HFFc6 (cell line): ENCODE results near the gene EPHA4. TPM values are rescaled to one million over a fixed set of nuclear protein-coding genes. Genes with fewer than 3 reads are reported as not detected.

Experiments used
- DNase-seq: peaks from one replicate; pipeline ENCODE4 v3.0.0-alpha.2; 2018
- H3K27ac Mint-ChIP-seq: 2 replicates; pipeline ENCODE4 v1.8.0; 2020; ENCODE audit warnings: mild to moderate bottlenecking, mixed read lengths
- H3K27me3 Mint-ChIP-seq: 2 replicates; pipeline ENCODE4 v1.8.0; 2021; ENCODE audit warnings: mild to moderate bottlenecking, moderate library complexity, mixed read lengths; ENCODE audit not compliant: insufficient read depth
- H3K36me3 Mint-ChIP-seq: 2 replicates; pipeline ENCODE4 v1.8.0; 2021; ENCODE audit warnings: low read depth, mixed read lengths
- H3K4me1 Mint-ChIP-seq: 2 replicates; pipeline ENCODE4 v1.8.0; 2020; ENCODE audit warnings: low read depth, mixed read lengths
- H3K4me3 Mint-ChIP-seq: 2 replicates; pipeline ENCODE4 v1.8.0; 2020; ENCODE audit warnings: mild to moderate bottlenecking, moderate library complexity, mixed read lengths
- H3K9me3 Mint-ChIP-seq: 2 replicates; pipeline ENCODE4 v1.8.0; 2020; ENCODE audit warnings: mild to moderate bottlenecking, mixed read lengths
- total RNA-seq, 6 experiments: library from RNA; stranded (reverse); fragmentation: NEBNext Ultra II Directional; extraction: Animal tissue kit (Norgen Biotek cat#: 25700); gene quantifications; 2 replicates in 1 of 6; 3 replicates in 5 of 6; pipeline ENCODE4 v1.2.3, GENCODE V29; 2021
- TF ChIP-seq, protein P1 (sequence below): fragments of 200-600 bp; sonication (generic); IDR thresholded peaks from 2 replicates; pipeline ENCODE4 v1.5.0; 2021; ENCODE audit warnings: antibody characterized with exemption, mild to moderate bottlenecking

EPHA4 gene
- total RNA-seq, 6 experiments from 2014 or later = 41.4 to 65.3 (median 51.9) TPM

DNA sequence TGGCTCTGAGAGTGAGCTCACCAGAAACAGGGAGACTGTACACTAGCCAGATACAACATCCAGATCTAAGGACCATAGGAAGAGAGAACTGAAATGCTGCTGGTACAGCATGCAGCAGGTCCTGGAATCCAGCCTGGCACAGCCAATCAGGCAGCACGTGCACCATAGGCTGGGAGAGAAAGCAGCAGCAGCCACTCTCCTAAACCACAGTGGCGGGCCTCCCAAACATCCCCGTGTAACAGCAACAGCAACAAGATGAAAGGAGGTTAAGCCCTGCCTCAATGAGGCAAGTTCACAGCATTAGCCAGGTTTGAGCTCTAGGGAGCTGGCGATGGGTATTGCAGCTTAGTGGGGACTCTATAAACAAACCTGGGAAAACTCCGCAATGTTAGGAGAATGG, 192.0 kb downstream of the EPHA4 start:
- TF ChIP-seq, protein P1, sequence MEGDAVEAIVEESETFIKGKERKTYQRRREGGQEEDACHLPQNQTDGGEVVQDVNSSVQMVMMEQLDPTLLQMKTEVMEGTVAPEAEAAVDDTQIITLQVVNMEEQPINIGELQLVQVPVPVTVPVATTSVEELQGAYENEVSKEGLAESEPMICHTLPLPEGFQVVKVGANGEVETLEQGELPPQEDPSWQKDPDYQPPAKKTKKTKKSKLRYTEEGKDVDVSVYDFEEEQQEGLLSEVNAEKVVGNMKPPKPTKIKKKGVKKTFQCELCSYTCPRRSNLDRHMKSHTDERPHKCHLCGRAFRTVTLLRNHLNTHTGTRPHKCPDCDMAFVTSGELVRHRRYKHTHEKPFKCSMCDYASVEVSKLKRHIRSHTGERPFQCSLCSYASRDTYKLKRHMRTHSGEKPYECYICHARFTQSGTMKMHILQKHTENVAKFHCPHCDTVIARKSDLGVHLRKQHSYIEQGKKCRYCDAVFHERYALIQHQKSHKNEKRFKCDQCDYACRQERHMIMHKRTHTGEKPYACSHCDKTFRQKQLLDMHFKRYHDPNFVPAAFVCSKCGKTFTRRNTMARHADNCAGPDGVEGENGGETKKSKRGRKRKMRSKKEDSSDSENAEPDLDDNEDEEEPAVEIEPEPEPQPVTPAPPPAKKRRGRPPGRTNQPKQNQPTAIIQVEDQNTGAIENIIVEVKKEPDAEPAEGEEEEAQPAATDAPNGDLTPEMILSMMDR = no peak
- H3K27ac Mint-ChIP-seq = no peak overlapping the region
- H3K4me3 Mint-ChIP-seq = no peak overlapping the region
- no peaks in the 10 kb centered on the region for H3K9me3 Mint-ChIP-seq
- H3K4me1 Mint-ChIP-seq = peaks cover 13% of the 10 kb centered on the region; the same call in 1 of the 2 replicates
- H3K36me3 Mint-ChIP-seq = no peaks in the 10 kb centered on the region
- DNase-seq = no peak
- H3K27me3 Mint-ChIP-seq = no peaks in the 10 kb centered on the region; the same call in 1 of the 2 replicates

DNA sequence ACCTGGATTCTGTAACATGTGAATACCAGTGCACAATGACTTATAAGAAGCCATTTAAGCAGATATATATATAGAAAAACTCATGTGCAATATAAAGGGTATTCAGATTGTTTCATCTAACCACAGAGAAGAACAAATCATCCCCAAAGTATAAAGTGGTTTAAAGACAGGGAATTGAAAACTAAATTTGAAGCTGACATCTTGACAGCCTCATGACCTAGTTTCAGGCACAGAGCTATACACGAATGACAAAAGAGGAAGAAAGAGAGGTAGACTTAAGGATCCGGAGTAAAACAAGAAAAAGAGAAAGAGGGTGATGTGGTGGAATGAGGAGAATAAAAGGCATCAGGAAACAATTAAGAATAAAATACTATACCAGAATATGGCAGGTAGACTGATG, 194.5 kb downstream of the EPHA4 start:
- no peak for DNase-seq
- Mint-ChIP-seq H3K27ac (no peak overlapping the region), H3K27me3 (peaks cover 1% of the 10 kb centered on the region; the same call in 1 of the 2 replicates), H3K4me3 (no peak overlapping the region), H3K4me1 (peaks cover 15% of the 10 kb centered on the region; the same call in 1 of the 2 replicates), H3K9me3 (no peaks in the 10 kb centered on the region), H3K36me3 (no peaks in the 10 kb centered on the region)
- TF ChIP-seq, protein P1 = no peak

DNA sequence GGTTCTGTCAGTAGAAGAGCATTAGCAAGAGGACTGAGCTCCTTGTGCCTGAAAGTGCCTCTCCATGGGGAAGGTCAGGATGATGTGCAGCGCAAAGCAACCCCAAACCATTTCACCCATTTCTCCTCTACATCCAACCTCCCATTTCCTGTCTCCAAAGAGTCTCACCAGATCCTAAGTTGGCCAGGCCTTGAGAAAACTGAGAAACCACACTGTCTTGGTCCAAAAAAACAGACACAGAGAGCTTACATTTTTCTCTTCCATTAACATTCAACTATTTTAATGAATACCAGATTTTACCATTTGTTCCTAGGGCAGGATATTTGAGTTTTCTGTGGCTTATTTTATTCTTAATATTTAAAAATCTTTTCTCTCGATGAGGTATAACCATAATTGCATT, 195.0 kb downstream of the EPHA4 start:
- no peak for DNase-seq
- H3K9me3 Mint-ChIP-seq = no peaks in the 10 kb centered on the region
- no peak overlapping the region; the same call in 1 of the 2 replicates for H3K27ac Mint-ChIP-seq

DNA sequence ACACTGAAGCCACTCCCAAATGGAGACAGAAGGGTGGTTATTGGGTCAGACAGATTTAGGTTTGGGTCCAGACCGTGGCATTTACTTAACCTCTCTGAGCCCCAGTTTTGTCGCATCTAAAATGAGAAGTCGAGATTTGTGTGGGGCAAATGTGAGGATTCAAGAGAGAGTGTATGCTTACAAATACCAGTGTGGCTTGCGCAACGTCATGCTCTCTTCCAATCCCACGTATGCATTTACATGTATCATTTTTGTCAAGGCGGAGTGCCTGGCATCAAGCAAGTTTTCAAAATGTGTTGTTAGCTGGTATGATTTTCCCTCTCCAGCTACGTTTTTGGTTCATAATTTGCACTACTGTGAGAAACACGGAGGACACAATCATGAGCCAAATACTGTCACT, 197.9 kb downstream of the EPHA4 start:
- TF ChIP-seq, protein P1 = no peak
- H3K36me3 Mint-ChIP-seq = no peaks in the 10 kb centered on the region
- no peak overlapping the region for H3K4me3 Mint-ChIP-seq
- no peak overlapping the region for H3K27ac Mint-ChIP-seq
- H3K27me3 Mint-ChIP-seq = peaks cover 11% of the 10 kb centered on the region
- DNase-seq = no peak
- peaks cover 19% of the 10 kb centered on the region; the same call in 1 of the 2 replicates for H3K4me1 Mint-ChIP-seq
- H3K9me3 Mint-ChIP-seq = no peaks in the 10 kb centered on the region

More for the DNA sequence above, 195.0 kb downstream of the EPHA4 start:
- Mint-ChIP-seq H3K4me1 (peaks cover 19% of the 10 kb centered on the region; the same call in 1 of the 2 replicates), H3K36me3 (no peaks in the 10 kb centered on the region), H3K27me3 (peaks cover 3% of the 10 kb centered on the region; the same call in 1 of the 2 replicates), H3K4me3 (no peak overlapping the region)
- TF ChIP-seq, protein P1 = no peak

DNA sequence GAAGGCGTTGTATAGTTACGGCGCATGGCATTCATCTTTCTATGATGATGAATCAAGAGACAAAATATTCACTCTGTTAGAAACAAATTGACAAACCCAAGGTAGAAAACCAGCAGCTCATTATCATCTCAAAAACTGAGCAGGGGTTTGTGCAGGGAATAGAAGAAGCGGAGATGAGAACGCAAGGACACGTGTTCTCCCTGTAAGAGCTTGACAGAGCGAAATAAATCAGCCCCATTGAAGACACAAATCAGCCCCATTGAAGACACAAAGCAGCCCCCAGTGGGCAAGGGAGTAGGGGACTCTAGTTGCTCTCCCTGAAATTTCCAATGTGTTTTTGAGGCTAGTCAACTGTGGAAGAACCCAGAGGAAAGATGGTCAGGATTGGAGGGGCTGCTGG, 199.2 kb downstream of the EPHA4 start:
- Mint-ChIP-seq H3K27me3 (peaks cover 11% of the 10 kb centered on the region), H3K36me3 (no peaks in the 10 kb centered on the region), H3K4me1 (peaks cover 19% of the 10 kb centered on the region; the same call in 1 of the 2 replicates), H3K27ac (no peak overlapping the region), H3K9me3 (no peaks in the 10 kb centered on the region), H3K4me3 (no peak overlapping the region)
- TF ChIP-seq, protein P1 = no peak
- no peak for DNase-seq
